PC-3 (cell line): ENCODE data around the gene JSRP1.

Source experiments
- CTCF ChIP-seq: fragments of 300-600 bp; sonication (generic); conservative IDR thresholded peaks from 2 replicates; pipeline ENCODE4 v1.5.1; 2017; ENCODE audit warnings: antibody characterized with exemption, low read depth, mild to moderate bottlenecking, low read length
- EZH2 ChIP-seq: fragments of 300-600 bp; sonication (generic); IDR thresholded peaks from one replicate; pipeline ENCODE4 v1.6.1; 2017; ENCODE audit warnings: antibody characterized with exemption, mild to moderate bottlenecking, low read length; ENCODE audit not compliant: unreplicated experiment
- EZH2phosphoT487 ChIP-seq: fragments of 300-600 bp; sonication (generic); IDR thresholded peaks from 2 replicates; pipeline ENCODE4 v1.6.1; 2018; ENCODE audit warnings: mild to moderate bottlenecking, antibody characterized with exemption, low read length, borderline replicate concordance

DNA sequence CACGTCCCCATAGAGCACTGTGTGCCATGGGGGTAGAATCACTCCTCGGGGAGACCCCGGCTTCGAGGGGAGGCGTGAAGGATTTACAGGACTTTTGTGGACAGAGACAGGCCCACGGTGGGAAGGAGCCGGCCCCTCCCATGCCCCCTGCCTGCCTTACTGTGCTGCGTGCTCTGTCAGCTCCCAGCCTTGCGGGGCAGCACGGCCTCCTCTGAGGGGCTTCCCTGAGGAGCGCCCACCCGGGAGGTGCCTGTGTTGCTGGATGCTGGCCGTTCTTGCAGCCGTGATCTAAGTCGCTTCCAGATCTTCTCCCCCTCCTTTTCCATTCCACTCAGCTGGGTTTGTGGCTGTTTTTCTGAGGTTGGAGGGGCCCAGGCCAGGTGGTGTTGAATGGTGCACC is 49.2 kb downstream of the JSRP1 start:
- TF ChIP-seq CTCF (no peak), EZH2phosphoT487 (no peak), EZH2 (no peak)
